Hematopoietic multipotent progenitor cell treated with erythropoietin and hydrocortisone succinate and interleukin-3 and kit ligand, for 17 days (in vitro differentiated cells): ENCODE results near the gene ACAT2.
"Not testable (repeated sequence)": the region's sequence is repeated elsewhere in the genome, so short reads cannot be mapped to it uniquely, and the experiment has no call there.

ENCODE experiments used
- DNase-seq: peaks from one replicate; pipeline ENCODE4 v3.0.0-alpha.2; 2015; ENCODE audit warnings: low spot score

ACAT2 gene

DNA sequence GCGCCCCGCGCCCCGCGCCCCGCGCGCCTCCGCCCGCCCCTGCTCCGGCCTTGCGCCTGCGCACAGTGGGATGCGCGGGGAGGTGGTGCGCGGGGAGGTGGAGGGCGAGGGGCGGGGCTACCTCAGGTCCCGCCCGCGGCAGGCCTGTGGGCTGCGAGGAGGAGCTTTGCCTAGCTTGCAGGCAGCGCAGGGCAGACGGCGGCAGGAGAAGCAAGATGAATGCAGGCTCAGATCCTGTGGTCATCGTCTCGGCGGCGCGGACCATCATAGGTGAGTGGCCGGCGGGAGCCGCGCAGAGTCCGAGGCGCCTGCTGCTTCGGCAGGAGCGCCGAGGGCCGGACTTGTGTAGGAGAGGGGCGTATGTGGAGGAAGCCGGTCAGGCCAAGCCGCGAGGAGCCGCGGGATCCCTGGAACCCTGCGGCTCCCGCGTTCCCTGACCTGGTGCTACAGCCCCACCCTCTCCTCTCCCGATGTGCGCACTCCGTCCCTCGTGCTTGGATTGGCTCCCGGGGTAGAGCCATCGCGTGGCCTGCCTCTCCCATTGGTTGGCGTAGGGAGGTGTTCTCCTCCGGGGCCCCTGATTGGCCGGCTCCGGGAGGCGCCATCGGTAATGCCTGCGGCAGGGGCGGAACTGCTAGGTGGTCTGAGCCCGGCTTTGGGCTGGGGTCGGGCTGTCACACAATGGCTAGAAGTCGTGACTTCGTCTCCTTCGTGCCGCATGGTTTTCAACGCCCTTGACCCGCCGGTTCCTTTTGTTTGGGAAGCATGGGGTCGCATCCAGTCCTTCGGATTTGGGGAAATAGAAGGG lies at the start of gene ACAT2:
ACAT2 (plus strand) TSS at position 173 of the 808 bp plus-strand sequence; CDS start at position 216, 43 bp downstream.
- peak; percentile 91 for DNase-seq

DNA sequence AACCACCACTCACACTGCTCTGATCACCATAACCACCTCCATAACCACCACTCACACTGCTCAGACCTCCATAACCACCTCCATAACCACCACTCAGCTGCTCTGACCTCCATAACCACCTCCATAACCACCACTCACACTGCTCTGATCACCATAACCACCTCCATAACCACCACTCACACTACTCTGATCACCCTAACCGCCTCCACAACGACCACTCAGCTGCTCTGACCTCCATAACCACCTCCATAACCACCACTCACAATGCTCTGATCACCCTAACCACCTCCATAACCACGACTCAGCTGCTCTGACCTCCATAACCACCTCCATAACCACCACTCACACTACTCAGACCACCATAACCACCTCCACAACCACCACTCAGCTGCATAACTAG lies 49.5 kb upstream of the ACAT2 start:
- not testable (repeated sequence) for DNase-seq

DNA sequence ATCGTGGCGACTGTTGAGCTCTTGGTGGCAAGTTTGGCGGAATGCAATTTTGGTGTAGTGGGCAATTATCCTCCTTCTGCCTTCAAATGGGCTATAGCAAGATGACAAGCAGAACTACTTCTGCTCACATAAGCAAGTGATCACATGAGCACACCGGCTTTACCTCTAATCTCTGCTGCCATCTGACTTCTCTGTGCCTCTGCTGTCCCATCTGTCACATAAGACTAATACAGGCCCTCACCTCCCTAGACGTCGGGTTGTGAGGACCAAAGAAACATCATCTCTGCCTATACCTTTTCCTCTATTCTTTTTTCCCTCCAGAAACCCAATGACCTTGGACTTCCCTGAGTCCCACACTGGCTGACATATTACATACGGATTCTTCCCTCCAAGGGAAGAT lies 47.9 kb upstream of the ACAT2 start:
- DNase-seq, result no peak

DNA sequence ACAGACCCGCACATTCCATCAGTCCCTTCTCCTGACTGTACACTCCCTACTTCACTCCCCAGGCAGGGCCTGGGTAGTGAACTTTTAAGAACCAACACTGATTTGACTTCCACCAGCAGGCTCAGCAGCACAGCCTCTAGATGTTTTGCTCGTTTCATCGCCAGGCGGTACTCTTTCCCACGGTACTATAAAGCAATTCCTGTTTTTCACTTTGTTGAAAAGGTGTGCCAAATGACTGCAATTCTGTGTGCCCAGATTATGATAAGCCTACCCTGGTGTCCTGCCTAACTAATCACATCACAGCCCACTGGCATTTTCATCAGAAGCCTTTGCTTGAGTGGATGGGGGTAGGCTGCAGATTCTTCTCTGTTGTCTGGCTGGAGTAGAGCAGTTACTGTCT lies 47.4 kb upstream of the ACAT2 start:
- no peak for DNase-seq

DNA sequence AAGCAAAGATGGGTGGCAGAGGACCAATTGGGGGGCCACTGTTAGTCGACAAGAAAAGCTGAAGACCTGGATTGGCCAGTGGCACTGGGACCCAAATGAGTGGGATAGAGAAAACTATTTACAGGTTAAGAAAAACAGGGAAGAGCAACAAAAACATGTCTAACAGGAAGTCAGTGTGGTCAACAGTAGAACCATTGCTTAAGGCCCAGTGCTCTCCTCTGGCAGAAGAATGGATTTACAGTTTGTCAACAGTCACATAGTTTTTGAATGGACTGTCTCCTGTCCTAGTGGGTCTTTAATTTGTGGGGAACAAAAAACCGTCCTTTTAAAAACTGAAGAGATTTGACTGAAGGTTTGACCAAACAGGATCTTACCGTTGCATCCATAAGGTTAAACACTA lies 46.7 kb upstream of the ACAT2 start:
- DNase-seq, result no peak

DNA sequence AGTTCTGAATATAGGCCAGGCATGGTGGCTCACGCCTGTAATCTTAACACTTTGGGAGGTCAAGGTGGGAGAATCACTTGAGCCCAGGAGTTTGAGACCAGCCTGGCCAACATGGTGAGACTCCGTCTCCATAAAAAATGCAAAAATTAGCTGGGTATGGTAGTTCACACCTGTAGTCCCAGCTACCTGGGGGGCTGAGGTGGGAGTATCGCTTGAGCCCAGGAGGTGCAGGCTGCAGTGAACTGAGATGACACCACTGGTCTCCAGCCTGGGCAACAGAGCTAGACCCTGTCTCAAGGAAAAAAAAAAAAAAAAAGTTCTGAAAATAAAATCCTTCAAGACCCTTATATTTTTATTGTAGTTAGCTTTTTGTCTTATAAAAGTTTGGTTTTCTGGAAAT lies 46.2 kb upstream of the ACAT2 start:
- no peak for DNase-seq

DNA sequence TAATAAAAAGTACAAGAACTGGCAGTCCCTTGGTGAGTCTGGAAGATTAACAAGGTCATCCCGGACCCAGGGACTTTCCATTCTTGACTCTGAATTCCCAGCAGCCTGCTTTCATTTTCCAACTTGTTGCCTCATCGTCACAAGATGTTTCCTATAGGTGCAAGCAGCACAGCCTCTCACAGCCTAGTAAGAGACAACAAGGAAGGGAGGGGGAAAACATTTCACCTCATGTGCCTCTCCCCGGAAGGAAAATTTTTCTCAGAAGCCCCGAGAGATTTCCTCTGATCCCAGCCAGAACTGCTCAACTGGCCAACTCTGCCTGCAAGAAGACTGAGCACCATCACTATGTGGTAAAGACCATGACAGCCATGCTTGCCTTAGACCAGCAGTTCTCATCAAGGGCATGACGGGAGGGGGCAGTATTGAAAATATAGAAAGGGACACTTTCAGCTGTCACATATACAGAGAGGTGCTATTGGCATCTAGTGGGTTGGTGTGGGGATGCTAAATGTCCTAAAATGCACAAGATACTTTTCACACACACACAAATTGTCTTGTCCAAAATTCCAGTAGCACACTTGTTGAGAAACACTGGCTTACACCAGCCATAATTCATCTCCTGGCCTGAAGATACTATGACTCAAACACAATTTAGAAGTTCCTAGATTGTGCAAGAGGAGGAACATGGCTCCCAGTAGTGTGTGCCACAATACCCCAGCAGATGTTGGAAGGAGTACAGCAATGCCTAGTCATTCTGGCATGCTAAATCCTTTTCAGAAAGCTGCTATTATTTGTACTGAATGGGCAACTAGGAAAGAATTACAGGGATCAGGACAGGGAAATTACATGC lies 45.4 kb upstream of the ACAT2 start:
- no peak for DNase-seq

DNA sequence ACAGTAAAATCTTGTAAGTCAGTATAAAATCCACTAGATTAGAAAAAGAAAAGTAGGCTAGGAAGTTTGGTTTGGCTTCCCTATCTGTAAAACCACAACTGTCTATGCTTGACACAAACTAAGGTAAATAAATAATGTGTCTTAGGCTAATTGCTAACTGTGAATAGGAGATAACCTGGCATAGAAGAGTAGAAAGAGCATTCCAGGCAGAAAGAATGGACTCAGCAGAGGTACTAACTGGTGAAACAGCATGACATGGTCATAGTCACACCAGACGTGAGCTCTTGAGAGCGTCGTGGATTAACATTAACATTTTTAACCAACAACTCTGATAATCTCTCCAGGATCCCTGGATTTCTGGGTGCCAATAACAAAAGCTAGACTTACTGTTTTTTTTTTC lies 43.2 kb upstream of the ACAT2 start:
- DNase-seq, result no peak

DNA sequence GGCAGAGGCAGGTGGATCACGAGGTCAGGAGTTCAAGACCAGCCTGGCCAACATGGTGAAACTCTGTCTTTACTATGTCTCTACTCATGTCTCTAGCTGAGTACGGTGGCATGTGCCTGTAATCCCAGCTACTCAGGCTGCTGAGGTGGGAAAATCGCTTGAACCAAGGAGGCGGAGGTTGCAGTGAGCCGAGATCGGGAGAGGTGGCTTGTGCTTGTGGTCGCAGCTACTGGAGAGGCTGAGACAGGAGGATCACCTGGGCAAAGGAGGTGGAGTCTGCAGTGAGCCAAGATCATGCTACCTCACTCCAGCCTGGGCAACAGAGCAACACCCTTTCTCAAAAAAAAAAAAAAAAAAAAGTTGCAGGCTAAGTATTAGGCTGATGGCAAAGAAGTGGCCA lies 42.6 kb upstream of the ACAT2 start:
- no peak for DNase-seq

DNA sequence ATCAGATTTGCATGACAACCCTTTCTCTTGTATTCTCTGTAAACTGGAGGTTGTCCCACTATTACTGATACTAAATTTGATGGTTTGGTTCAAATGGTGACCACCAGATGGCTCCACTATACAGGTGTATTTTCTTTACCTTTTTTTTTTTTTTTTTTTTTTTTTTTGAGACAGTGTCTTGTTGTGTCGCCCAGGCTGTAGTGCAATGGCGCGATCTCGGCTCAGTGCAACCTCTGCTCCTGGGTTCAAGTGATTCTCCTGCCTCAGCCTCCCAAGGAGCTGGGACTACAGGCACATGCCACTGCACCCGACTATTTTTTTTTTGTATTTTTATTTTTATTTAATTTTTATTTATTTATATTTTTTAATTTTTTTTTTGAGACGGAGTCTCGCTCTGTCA lies 41.1 kb upstream of the ACAT2 start:
- peak; percentile 74 for DNase-seq

DNA sequence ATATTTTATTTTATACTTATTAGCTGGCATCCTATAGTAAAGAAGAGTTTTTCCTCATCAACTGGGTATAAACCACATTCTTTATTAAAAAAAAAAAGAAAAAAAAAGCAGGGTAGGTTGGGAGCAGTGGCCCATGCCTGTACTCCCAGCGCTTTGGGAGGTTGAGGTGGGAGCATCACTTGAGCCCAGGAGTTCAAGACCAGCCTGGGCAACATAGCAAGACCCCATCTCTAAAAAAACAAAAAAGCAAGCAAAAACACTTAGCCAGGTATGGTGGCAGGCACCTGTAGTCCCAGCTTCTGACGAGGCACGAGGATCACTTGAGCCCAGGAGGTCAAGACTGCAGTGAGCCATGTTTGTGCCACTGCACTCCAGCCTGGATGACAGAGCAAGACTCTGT lies 39.9 kb upstream of the ACAT2 start:
- DNase-seq, result not testable (repeated sequence)

DNA sequence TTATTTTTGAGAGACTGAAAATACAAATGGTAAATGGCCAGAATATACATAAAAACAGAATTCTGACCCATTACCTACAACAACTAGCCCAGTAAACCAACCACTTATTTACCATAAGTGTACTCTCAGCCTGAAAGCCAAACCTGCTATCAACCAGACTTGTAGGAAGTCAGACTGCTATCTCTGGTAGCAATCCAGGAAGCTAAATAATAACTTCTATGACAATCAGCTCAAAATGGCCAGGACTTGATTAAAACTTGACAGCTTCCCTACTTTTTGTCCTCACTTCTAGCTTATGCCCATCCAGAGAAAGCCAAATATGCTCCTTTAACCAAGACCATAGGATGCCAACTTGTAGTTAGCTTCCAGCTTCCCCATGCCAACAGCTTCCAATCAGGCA lies 39.2 kb upstream of the ACAT2 start:
- DNase-seq, result no peak

DNA sequence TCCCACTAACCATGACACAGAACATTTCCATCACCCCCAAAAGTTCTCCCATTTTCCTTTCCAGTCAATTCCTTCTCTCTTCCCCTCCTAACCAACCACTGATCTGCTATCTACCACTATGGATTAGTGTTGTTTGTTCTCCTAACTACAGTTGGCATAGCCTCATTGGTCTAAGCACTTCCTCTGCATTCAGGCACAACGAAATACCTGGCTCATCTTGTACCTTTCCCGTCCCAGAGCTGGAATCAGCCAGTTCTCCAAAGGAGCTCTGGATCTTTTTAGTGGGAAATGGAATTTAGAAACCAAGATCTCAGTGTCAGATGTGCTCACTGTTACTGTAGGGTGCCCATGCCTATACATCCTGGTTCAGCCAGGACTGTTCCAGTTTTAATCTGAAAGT lies 38.6 kb upstream of the ACAT2 start:
- no peak for DNase-seq

DNA sequence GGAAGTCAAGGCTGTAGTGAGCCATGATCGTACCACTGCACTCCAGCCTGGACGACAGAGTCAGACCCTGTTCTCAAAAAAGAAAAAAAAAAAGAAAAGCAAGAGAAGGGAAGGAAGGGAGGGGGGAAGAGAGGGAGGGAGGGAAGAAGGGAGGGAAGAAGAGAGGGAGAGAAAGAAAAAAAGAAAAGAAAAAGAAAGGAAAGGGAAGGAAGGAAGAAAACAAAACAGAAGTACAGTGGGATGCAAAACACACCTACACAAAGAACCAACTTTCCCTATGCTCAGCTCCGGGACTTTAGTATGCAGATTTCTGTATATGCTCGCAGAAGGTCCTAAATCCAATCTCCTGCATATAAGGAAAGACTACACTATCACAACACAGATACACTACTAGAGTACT lies 37.1 kb upstream of the ACAT2 start:
- no peak for DNase-seq

DNA sequence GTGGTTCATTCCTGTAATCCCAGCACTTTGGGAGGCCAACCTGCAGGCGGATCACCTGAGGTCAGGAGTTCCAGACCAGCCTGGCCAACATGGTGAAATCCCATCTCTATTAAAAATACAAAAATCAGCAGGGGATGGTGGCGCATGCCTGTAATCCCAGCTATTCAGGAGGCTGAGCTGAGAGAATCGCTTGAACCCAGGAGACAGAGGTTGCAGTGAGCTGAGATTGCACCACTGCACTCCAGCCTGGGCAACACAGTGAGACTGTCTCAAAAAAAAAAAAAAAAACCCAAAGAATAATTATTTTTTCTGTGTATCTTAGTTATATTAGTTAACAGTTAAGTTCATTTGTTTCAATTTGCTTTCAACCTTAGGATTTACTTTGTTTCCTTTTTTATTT lies 36.6 kb upstream of the ACAT2 start:
- DNase-seq, result not testable (repeated sequence)

DNA sequence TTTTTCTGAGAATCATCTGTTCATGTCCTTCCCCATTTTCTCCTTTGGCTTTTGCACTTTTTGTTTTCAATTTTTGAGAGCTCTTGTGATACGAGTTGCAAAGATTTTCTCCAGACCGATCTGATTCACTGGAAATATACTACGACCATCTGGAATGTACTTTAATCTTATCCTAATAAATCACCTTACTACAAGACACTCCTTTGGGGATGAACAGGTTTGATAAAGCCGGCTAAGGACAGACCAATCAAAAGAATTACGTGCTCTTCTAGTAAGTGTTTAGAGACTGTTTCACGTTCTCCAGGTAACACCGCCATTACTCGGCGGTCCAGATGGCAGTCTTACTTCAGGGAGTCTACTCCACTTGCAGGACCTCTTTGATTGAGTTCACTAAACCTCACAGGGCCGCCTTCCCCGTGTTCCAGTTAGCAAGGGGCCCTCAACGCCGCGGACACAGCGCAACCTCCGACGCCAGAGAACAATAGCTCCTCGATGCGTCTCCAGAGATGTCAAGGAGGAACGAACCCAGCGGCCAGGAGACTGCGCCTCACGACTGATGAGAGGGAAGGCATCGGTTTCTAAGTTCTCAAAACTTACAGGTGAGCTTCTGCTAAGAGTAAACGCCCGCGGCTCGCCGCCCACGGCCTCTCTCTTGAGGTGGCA lies 35.5 kb upstream of the ACAT2 start:
- DNase-seq, result no peak

DNA sequence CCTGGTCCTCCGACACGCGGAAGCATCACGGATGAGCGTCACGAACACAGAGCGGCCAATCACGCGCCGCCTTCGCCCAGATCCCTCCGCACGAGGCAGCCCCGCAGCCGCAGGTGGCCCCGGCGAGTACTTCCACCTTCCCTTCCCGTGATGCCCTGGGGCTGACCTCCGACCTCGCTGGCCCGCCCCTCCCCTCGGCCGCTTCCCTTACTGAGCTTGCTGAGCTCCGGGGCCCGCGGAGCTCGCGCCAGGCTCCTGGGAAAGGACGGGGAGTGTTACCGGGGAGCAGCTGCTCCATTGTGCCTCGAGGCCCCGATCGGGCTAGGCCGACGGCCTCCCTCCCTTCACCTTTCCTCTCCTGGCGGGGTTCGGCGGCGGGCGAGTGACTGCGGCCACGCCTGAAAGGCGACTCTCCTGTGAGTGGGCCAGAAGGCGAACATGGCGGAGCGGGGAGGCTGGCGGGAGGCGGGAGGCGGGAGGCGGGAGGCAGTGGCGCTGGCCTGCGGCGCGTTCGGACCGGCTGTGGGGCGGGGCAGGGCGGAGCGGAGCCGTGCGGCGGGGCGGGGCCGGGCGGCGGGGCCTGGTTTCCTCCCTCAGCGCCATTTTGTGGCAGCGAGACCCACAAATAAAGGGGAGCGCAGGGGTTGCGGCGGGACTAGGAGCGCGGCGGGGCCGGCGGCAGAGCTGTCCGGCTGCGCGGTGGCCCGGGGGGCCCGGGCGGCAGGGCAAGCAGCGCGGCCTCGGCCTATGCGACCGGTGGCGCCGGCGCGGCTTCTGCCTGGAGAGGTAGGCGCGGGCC lies 34.7 kb upstream of the ACAT2 start, which contains the start of gene WTAP:
WTAP (plus strand) TSS at position 589 of the 799 bp plus-strand sequence. CDS start 8,760 bp downstream, outside the sequence.
- peak; percentile 96 for DNase-seq

DNA sequence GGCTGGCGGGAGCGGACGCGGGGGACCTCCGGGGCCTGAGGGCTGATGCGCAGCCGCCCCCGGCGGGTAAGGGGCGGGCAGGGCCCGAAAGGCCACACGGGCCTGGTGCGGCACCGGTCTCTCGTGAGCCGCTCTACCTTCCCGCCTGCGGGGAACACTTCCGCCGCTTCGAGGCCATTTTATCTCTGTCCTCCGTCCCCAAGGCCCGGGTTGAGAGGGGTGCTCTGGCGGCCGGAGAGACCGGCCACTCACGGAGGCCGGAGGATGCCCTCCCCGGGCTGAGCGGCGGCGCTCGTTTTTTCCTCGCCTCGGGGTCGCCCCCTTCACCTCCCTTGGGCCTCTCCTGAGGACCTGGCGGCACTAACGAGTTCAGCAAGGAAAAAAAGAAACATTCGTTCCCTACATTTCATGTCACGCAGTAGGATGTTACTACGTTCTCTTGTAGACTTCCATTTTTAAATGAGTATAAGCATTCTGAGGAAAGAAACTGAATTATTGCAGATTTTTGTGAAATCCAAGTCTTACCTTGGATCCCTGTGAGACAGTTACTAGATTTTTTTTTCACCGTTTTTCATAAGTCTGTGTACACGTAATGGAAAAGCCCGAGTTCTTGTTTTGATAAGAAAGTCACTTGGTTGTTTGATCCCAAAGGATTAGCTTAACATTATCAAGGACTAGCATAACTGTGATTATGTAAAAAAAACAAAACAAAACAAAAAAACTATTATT lies 34.0 kb upstream of the ACAT2 start:
- DNase-seq, result peak; percentile 71

DNA sequence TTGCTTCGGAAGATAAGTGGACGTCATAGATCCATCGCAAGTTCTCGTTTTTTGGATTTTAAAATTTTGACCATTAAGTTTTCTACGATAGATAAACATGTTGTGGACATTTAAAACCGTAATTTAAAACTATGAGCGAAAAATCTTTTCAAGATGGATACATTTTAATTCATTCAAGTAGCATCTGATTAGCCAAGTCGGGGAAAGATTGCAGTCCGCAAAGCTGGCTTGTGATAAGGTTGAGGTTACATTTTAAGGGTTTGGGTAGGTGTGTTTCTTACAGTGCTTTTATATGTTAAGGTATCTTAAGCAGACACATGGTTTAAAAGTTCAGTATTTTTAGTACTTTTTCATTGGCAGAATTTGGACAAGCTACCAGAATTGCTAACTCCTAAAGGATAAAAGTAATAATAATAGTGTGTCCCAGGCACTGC lies 33.3 kb upstream of the ACAT2 start:
- peak; percentile 61 for DNase-seq

DNA sequence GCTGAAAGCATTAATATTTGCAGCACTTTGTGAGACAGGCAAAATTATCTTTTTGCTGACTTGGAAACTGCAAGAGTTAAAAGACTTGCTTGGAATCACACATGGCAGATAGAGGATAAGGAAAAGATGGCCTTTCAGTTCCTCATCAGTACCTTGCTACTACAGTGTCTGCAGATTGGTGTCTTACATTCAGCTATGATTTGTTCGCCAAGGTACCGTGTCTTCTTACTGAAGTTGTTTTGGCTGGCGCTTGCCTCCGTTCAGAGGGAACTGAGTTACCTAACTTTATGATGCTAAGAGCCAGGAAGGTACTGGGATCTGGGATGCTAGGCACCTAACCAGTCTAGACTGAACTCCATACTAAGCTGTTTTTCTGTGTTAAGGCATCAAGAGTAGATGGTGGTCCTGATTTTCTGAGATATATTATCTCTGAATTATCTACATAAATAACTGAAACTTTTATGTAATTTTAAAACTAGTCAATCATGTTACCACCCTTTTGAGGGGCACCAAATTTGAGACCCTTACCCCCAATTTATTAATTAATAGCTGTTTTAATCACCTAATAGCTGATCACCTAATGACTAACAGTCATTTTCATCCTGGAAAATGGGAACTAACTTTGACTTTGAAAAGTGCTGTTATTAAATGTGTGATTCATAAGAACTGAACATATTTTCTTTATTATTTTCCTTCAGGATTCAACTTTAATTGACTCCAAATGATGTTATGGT lies 32.1 kb upstream of the ACAT2 start:
- DNase-seq, result peak; percentile 41
